AG04450 (cell line): ENCODE results near the gene CHD9. TPM values are rescaled to one million over a fixed set of nuclear protein-coding genes. Genes with fewer than 3 reads are reported as not detected.

Source experiments
- CTCF ChIA-PET: fragments of 300-600, 350-600 bp; formaldehyde crosslinking; extraction: SDS; loops from one replicate; lab custom pipeline; 2022; ENCODE audit warnings: antibody characterized with exemption, inconsistent platforms; lab: Charles Lee
- POLR2A ChIA-PET: fragments of 350-600 bp; formaldehyde crosslinking; extraction: SDS; loops from one replicate; lab custom pipeline; 2021; ENCODE audit warnings: antibody characterized with exemption, inconsistent platforms; lab: Yijun Ruan, JAX
- DNase-seq: peaks from one replicate; pipeline ENCODE4 v3.0.0-alpha.2; 2011; ENCODE audit warnings: low read depth, low spot score
- H3K27ac ChIP-seq: one replicate; pipeline ENCODE4 v1.5.1; 2012; ENCODE audit warnings: low read depth, low read length, control low read depth
- H3K27me3 ChIP-seq: one replicate; pipeline ENCODE4 v1.6.0; 2012; ENCODE audit warnings: low read length; ENCODE audit not compliant: control insufficient read depth, insufficient read depth
- H3K4me3 ChIP-seq: 2 replicates; pipeline ENCODE4 v1.5.1; 2011; ENCODE audit warnings: mild to moderate bottlenecking, low read depth, low read length, control low read depth
- H3K9me3 ChIP-seq: 2 replicates; pipeline ENCODE4 v1.5.1; 2012; ENCODE audit warnings: low read length; ENCODE audit not compliant: control insufficient read depth, insufficient read depth
- CTCF ChIP-seq: IDR thresholded peaks from 2 replicates; pipeline ENCODE4 v1.5.1; 2011; ENCODE audit warnings: low read depth, low read length, control low read depth, inconsistent platforms
- polyA plus RNA-seq: library from polyadenylated mRNA; depleted of rRNA; stranded (reverse); fragments of >200 nt; gene quantifications from 2 replicates; pipeline ENCODE4 v1.2.3, GENCODE V29; 2011

The CHD9 gene
- polyA plus RNA-seq, 1 experiment: 42.6 TPM

GRCh38 chr16:53100889-53101288 lies 46.1 kb downstream of the CHD9 start:
- Histone ChIP-seq H3K9me3 (no peaks in the 10 kb centered on the region), H3K4me3 (no peak overlapping the region), H3K27me3 (no peaks in the 10 kb centered on the region), H3K27ac (no peak overlapping the region)
- no peak for TF ChIP-seq CTCF
- CTCF ChIA-PET: interaction anchor here (0.7 to 1.0 kb wide), 3 partner anchors 46 to 65 kb away, joined by 3 to 6 read pairs (median 4); no protein-coding TSS in a partner anchor
- POLR2A ChIA-PET: interaction anchor here (1.0 kb wide), 1 partner anchor 14 kb away, joined by 3 read pairs; no protein-coding TSS in a partner anchor
- no peak for DNase-seq

- CTCF ChIA-PET: interaction anchor here (1.4 to 1.8 kb wide), 2 partner anchors 49 to 103 kb away, joined by 5 read pairs; partner anchors contain the start of gene CHD9
- no peak for DNase-seq
- POLR2A ChIA-PET: no interaction called here
- TF ChIP-seq CTCF: no peak
- Histone ChIP-seq H3K4me3 (no peak overlapping the region), H3K9me3 (no peaks in the 10 kb centered on the region), H3K27ac (no peak overlapping the region), H3K27me3 (no peaks in the 10 kb centered on the region)
Observed at GRCh38 chr16:53103811-53104210, 49.0 kb downstream of the CHD9 start.

- H3K27ac ChIP-seq: no peak overlapping the region
- TF ChIP-seq CTCF: no peak
- CTCF ChIA-PET: no interaction called here
- no peaks in the 10 kb centered on the region for H3K9me3 ChIP-seq
- H3K4me3 ChIP-seq: no peak overlapping the region
- no peaks in the 10 kb centered on the region for H3K27me3 ChIP-seq
- POLR2A ChIA-PET: no interaction called here
- no peak for DNase-seq
Observed at GRCh38 chr16:53105565-53105964, 50.8 kb downstream of the CHD9 start.

- H3K27ac ChIP-seq: no peak overlapping the region
- DNase-seq: no peak
- CTCF ChIA-PET: interaction anchor here (0.9 to 2.2 kb wide), 2 partner anchors 49 to 54 kb away, joined by 3 to 7 read pairs; no protein-coding TSS in a partner anchor
Observed at GRCh38 chr16:53111078-53111791, 56.4 kb downstream of the CHD9 start.

More at GRCh38 chr16:53111078-53111791, 56.4 kb downstream of the CHD9 start:
- no peaks in the 10 kb centered on the region for H3K9me3 ChIP-seq
- H3K4me3 ChIP-seq: no peak overlapping the region
- no peak for TF ChIP-seq CTCF
- no peaks in the 10 kb centered on the region for H3K27me3 ChIP-seq
- POLR2A ChIA-PET: no interaction called here
